Stimulated activated CD8-positive, alpha-beta memory T cell treated with anti-CD3 and anti-CD28 coated beads, Interleukin-12 subunit alpha, Interleukin-12 subunit beta, amount 100 ng/mL, for 1 hour (primary cell): ENCODE results near the gene SPINT2.
A peak's percentile ranks its signal among the peaks of the same experiment; 100 is the strongest.
"Not testable (repeated sequence)": the region's sequence is repeated elsewhere in the genome, so short reads cannot be mapped to it uniquely, and the experiment has no call there.

Experiments
- DNase-seq: peaks from one replicate; pipeline ENCODE4 v3.0.0-alpha.2; 2020; ENCODE audit warnings: low read depth

The SPINT2 gene

GRCh38 chr19:38239816-38240215 lies 24.6 kb upstream of the SPINT2 start:
- no peak for DNase-seq

GRCh38 chr19:38243279-38243673 lies 21.1 kb upstream of the SPINT2 start:
- DNase-seq: no peak

- no peak for DNase-seq
Measured at GRCh38 chr19:38245826-38246498, 18.4 kb upstream of the SPINT2 start.

DNA sequence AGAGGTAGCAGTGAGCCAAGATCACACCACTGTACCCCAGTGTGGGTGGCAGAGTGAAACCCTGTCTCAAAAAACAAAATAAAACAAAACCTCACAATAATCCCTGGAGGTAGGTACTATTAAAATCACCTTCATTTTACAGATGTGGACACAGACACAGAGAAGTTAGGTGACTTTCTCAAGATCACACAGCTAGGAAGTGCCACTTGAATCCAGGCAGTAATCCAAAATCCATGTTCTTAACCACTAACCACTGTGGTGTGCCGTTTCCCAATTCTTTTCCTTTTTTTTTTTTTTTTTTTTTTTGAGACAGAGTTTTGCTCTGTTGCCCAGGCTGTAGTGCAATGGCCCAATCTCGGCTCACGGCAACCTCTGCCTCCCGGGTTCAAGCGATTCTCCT lies 17.2 kb upstream of the SPINT2 start:
- DNase-seq: no peak

GRCh38 chr19:38247734-38248268 lies 16.6 kb upstream of the SPINT2 start:
- DNase-seq: no peak

DNA sequence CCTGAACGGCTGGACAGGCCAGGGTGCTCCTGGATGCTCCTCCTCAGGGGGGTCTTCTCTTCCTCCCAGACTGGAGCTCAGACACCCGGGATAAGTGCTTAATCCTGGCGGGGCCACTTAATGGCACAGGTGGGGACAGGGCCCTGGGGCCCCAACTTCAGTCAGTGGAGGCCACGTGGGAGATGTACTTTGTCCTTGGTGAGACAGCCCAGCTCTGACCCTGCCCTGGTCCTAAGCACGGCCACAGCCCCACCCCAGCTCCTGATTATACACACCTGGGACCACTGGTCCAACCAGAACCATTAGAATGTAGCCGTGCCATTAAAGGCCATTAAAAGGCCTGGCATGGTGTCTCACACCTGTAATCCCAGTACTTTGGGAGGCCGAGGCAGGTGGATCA lies 16.0 kb upstream of the SPINT2 start:
- no peak for DNase-seq

DNA sequence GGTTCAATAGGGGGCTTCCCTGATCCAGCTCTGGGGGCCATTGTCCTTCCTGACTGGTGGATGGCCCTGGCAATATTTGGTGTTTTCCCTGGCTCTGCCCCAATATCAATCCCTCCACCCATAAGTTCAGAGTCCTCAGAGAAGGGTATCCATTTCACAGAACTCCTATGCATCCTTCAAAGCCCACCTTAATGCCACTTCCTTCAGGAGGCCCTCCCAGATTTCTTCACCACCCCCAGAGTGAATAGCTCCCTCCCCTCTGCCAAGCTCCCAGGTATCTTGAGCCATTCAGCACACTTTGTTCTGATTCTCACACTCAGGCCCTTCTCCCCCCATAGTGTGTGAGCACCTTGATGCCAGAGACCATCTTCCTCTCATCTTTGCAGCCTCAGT lies 13.9 kb upstream of the SPINT2 start:
- no peak for DNase-seq

GRCh38 chr19:38250821-38251563 lies 13.4 kb upstream of the SPINT2 start:
- no peak for DNase-seq

DNA sequence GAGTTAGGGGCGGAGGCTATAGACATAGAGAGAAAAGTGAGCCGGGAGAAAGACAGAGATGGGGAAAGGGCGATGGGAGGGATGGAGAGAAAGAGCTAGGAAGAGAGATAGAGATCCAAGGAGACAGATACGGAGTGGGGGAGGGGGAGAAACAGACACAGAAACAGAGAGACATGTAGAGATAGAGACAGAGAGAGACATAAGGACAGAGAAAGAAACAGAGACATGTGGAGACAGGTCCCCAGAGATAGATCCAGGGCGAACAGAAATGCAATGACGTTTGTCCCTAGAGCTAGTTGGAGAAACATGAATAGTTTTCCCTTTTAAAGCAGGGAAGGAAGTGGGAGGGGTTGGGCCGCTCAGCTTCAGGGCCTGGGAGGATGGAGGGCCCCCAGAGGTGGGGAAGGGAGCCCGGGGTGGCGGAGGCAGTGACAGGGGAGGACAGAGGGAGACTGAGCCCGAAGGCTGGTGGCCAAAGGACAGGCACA lies 12.8 kb upstream of the SPINT2 start:
- no peak for DNase-seq

DNA sequence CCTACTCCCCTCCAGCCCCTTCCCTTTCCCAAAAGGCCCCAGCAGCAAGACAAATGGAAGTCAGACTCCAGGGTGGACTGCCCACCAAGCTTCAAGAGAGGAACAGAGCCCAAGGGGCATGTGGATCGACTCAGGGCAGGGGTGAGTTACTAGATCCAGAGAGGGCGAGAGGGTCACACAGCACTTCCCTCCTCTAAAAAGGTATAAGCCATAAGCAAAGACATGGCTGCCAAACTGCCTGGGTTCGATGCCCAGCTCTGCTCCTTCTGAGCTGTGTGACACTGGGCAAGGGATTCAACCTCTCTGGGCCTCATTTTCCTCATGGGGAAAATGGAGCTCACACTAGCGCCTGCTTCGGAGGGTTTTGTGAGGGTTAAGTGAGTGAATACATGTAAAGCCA lies 12.0 kb upstream of the SPINT2 start:
- DNase-seq: no peak

GRCh38 chr19:38252941-38253691 lies 11.3 kb upstream of the SPINT2 start:
- DNase-seq: no peak

- DNase-seq: no peak
Measured at GRCh38 chr19:38253788-38254187, 10.6 kb upstream of the SPINT2 start.

- DNase-seq: no peak
Measured at GRCh38 chr19:38255383-38256014, 8.9 kb upstream of the SPINT2 start.

- DNase-seq: not testable (repeated sequence)
Measured at GRCh38 chr19:38261942-38262341, 2.4 kb upstream of the SPINT2 start.

GRCh38 chr19:38262585-38263268 lies 1.6 kb upstream of the SPINT2 start:
- DNase-seq: no peak

GRCh38 chr19:38263689-38264485 lies 486 bp upstream of the SPINT2 start:
- peak; percentile 44 for DNase-seq

DNA sequence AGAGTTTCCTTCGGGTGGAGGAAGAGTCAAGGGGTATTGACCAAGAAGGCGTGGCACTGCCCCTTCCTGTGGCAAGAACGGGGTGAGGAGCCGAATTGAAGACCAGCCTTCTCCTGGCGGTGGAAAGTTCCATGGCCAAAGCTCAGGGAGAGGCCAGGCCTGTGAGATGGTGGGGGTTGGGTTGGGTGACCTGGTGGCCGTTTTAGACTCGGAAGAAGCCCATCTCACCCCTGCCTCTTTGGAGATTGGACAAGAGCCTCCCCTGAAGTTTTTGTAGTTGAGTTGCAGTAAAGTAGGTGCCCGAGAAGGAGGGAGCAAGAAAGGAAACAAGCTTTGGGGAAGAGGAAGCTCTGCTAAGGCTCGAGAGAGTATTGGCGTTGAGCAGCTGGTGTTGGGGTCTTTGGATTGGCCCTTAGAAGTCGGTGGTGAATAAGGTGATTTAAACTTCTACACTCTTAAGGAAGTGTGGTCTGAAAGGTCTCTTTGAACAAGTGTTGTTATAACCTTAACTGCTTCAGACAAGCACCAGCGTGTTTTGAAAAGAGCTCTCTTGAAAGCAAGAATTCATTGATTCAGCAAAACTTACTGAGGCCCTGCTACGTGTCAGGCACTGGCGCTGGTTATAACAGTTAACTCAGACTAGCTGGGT lies 964 bp downstream of the SPINT2 start:
- DNase-seq: no peak

DNA sequence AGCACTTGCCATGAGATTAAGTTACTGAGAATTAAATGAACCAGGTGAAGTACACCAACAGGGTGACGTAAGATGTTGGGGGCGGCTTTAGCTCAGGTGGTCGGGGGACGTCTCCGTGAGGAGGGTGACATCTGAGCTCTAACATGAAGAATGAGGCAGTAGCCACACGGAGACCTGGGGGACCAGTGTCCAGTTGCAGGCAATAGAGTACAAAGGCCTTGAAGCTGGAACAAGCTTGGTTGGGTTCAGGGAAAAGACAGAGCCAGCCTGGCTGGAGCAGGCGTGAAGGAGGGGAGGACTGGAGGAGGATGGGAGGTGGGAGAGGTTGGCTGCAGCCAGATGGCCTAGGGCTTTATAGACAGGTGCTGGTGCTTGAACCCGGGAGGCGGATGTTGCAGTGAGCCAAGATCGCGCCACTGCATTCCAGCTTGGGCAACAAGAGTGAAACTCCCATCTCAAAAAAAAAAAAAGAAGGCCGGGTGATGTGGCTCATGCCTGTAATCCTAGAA lies 1.6 kb downstream of the SPINT2 start:
- no peak for DNase-seq

DNA sequence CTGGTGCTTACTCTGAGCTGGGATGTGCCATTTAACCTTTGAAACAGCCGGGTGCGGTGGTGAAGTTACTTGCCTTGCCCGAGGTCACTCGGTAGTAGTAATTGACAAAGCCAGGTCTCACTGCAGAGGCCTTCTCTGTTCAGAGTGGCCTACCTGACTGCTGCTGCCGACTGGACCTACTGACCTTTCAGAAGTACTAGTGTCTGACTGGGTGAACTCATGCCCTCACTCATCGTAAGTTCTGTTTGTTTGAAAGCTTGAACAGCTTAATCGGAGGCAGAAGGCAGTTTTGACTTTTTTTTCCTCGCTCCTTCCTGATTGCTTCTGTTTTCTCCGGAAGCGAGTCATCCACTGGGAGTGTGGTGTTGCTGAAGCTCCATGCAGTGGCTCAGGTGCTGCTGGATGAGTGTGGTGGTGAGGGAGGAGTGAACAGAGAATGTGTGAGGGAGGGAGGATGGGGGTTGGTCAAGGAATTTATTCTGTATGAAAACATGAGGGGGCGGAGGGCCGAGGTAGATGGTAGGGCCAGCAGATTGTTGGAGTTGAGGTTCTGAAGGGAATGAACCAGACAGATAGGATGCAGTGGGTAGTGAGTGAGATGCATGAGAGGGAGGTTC lies 2.7 kb downstream of the SPINT2 start:
- no peak for DNase-seq
